Colon (tissue), 2 donors: ENCODE results near the gene GPX7.

ENCODE experiments used
- FAIRE-seq: peaks from 2 replicates; lab custom pipeline; 2012; peaks lifted over from hg19 to GRCh38; lab: Jason Lieb, UNC
- donor health status: control.
- donor health status: control.

GPX7 gene

GRCh38 chr1:52588027-52588426 lies 14.1 kb upstream of the GPX7 start:
- no peak for FAIRE-seq

- FAIRE-seq: no peak
Measured at GRCh38 chr1:52588535-52588934, 13.6 kb upstream of the GPX7 start.

GRCh38 chr1:52590266-52590665 lies 11.9 kb upstream of the GPX7 start:
- no peak for FAIRE-seq

GRCh38 chr1:52592637-52593323 lies 9.4 kb upstream of the GPX7 start:
- FAIRE-seq: no peak

- FAIRE-seq: no peak
Measured at GRCh38 chr1:52593495-52593894, 8.7 kb upstream of the GPX7 start.

GRCh38 chr1:52595061-52595460 lies 7.1 kb upstream of the GPX7 start:
- FAIRE-seq: no peak

- no peak for FAIRE-seq
Measured at GRCh38 chr1:52597912-52598311, 4.3 kb upstream of the GPX7 start.

GRCh38 chr1:52598729-52599128 lies 3.4 kb upstream of the GPX7 start:
- no peak for FAIRE-seq

- FAIRE-seq: no peak
Measured at GRCh38 chr1:52599236-52599635, 2.9 kb upstream of the GPX7 start.

- no peak for FAIRE-seq
Measured at GRCh38 chr1:52600533-52601179, 1.5 kb upstream of the GPX7 start.

GRCh38 chr1:52601519-52601918 lies 652 bp upstream of the GPX7 start:
- FAIRE-seq: no peak

GRCh38 chr1:52602856-52603600 lies 857 bp downstream of the GPX7 start:
- FAIRE-seq: no peak

- FAIRE-seq: no peak
Measured at GRCh38 chr1:52603630-52604029, 1.5 kb downstream of the GPX7 start.

GRCh38 chr1:52604063-52604770 lies 2.0 kb downstream of the GPX7 start:
- no peak for FAIRE-seq

GRCh38 chr1:52613636-52614373 lies 11.6 kb downstream of the GPX7 start:
- no peak for FAIRE-seq

- FAIRE-seq: no peak
Measured at GRCh38 chr1:52614671-52615070, 12.5 kb downstream of the GPX7 start.

GRCh38 chr1:52615489-52616042 lies 13.4 kb downstream of the GPX7 start:
- FAIRE-seq: no peak

GRCh38 chr1:52621950-52622349 lies 19.8 kb downstream of the GPX7 start:
- FAIRE-seq: no peak

- FAIRE-seq: no peak
Measured at GRCh38 chr1:52623812-52624211, 21.6 kb downstream of the GPX7 start.

- FAIRE-seq: no peak
Measured at GRCh38 chr1:52627028-52627427, 24.9 kb downstream of the GPX7 start.

GRCh38 chr1:52628614-52629324 lies 26.6 kb downstream of the GPX7 start:
- FAIRE-seq: no peak
